ENCODE data around the gene TEX264.

DNA sequence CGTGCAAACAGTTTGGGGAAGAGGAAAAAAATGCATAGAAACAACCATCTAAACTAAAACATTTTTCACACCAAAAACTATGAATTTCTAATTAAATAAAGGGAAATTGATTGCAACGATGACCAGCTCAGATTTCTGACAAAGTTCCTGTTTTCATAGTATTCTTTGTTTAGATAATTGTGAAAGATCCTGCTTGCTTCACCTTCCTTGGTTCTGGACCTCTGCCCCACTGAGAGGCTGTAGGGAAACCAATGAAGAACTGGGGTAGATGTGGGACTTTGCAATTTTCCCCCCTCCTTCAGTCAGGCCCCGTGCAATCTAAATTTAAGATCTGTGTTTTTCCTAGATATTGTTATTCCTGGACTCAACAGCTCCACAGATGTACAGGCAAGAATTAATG is 13.8 kb upstream of the TEX264 start:
- TF ChIP-seq POLR2AphosphoS5 (IDR thresholded peaks at IDR 0.05) = no peak
- TF ChIP-seq, protein P1, sequence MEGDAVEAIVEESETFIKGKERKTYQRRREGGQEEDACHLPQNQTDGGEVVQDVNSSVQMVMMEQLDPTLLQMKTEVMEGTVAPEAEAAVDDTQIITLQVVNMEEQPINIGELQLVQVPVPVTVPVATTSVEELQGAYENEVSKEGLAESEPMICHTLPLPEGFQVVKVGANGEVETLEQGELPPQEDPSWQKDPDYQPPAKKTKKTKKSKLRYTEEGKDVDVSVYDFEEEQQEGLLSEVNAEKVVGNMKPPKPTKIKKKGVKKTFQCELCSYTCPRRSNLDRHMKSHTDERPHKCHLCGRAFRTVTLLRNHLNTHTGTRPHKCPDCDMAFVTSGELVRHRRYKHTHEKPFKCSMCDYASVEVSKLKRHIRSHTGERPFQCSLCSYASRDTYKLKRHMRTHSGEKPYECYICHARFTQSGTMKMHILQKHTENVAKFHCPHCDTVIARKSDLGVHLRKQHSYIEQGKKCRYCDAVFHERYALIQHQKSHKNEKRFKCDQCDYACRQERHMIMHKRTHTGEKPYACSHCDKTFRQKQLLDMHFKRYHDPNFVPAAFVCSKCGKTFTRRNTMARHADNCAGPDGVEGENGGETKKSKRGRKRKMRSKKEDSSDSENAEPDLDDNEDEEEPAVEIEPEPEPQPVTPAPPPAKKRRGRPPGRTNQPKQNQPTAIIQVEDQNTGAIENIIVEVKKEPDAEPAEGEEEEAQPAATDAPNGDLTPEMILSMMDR (IDR thresholded peaks at IDR 0.05 in 8 of 11, conservative IDR thresholded peaks at IDR 0.05 in 3 of 11) = no peak
